Panc1 (cell line): ENCODE results near the gene ADRB1.

ENCODE experiments used
- POLR2AphosphoS5 ChIP-seq: IDR thresholded peaks from 2 replicates; pipeline ENCODE4 v1.6.1; 2012; ENCODE audit warnings: mild to moderate bottlenecking, low read depth, low read length, moderate library complexity
- REST ChIP-seq, 2 experiments: IDR thresholded peaks; 2 replicates each; pipeline ENCODE4 v1.6.1; 2011 to 2012; ENCODE audit warnings: low read depth in 2 of 2, control low read depth in 1 of 2, low read length in 1 of 2, mild to moderate bottlenecking in 1 of 2, moderate library complexity in 1 of 2; ENCODE audit not compliant: insufficient read depth in 1 of 2
- TF ChIP-seq, protein P1 (sequence below): fragments of 450-650 bp; IDR thresholded peaks from 2 replicates; pipeline ENCODE4 v1.5.1; 2017; ENCODE audit warnings: mild to moderate bottlenecking

DNA sequence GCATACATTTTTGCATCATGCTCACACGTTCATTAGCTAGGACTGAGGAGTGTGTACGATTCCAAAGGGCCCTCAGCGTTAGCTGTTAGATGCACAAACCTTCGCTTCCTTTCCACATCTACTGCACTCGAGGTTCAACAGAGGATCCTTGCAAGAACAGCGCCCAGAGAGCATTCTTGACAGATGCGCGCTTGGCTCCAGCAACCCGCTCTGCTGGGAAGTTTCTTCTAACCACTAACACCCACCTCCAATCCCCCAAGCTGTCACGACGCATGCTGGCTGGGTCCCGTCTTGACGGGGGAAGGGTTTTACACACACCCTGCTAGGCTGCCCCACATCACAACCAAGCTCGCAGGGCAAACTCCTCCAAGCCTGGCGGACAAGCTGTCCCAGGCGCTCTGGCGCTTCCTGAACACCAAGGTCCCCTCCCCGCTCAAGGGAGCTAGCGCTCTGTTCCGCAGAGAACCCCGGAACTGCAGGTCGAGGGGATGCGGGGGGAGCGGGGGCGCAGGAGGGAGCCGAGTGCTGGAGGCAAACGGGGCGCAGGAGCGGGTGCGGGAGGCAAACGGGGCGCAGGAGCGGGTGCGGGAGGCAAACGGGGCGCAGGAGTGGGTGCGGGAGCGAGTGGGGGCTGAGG, 653 bp upstream of the ADRB1 start:
- TF ChIP-seq, protein P1, sequence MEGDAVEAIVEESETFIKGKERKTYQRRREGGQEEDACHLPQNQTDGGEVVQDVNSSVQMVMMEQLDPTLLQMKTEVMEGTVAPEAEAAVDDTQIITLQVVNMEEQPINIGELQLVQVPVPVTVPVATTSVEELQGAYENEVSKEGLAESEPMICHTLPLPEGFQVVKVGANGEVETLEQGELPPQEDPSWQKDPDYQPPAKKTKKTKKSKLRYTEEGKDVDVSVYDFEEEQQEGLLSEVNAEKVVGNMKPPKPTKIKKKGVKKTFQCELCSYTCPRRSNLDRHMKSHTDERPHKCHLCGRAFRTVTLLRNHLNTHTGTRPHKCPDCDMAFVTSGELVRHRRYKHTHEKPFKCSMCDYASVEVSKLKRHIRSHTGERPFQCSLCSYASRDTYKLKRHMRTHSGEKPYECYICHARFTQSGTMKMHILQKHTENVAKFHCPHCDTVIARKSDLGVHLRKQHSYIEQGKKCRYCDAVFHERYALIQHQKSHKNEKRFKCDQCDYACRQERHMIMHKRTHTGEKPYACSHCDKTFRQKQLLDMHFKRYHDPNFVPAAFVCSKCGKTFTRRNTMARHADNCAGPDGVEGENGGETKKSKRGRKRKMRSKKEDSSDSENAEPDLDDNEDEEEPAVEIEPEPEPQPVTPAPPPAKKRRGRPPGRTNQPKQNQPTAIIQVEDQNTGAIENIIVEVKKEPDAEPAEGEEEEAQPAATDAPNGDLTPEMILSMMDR = no peak
- TF ChIP-seq POLR2AphosphoS5 (no peak), REST (IDR thresholded peaks at IDR 0.05; ENCODE audit: insufficient read depth in 1 of 2, low read depth in 2 of 2, low read length in 1 of 2) (no peak)
